Adrenal gland (tissue), 12 donors: ENCODE results near the gene TRIM46. TPM values are rescaled to one million over a fixed set of nuclear protein-coding genes. Genes with fewer than 3 reads are reported as not detected.
"Not testable (repeated sequence)": the region's sequence is repeated elsewhere in the genome, so short reads cannot be mapped to it uniquely, and the experiment has no call there.

ENCODE experiments used
- DNase-seq, 7 donors: peaks; one replicate each; pipeline ENCODE4 v3.0.0-alpha.2; 2019 to 2020
- H3K27ac ChIP-seq, 5 donors: fragments of 200-600 bp; sonication (generic) in 4 of 5; 1 replicate in 3 of 5; 2 replicates in 2 of 5; pipeline versions ENCODE4 v1.5.1 to v1.8.0; 2016 to 2020; ENCODE audit warnings: mild to moderate bottlenecking in 1 of 5
- H3K27me3 ChIP-seq: fragments of 200-600 bp; 2 replicates; pipeline ENCODE4 v1.8.0; 2021
- H3K36me3 ChIP-seq, 2 donors: fragments of 200-600 bp; replicated peaks in 1 of 2; 1 replicate in 1 of 2; 2 replicates in 1 of 2; pipeline versions ENCODE4 v1.5.1 to v1.8.0; 2018 to 2022
- H3K4me1 ChIP-seq, 2 donors: fragments of 200-600 bp; replicated peaks in 1 of 2; 1 replicate in 1 of 2; 2 replicates in 1 of 2; pipeline versions ENCODE4 v1.5.1 to v1.8.0; 2018 to 2021
- H3K4me3 ChIP-seq, 4 donors: fragments of 200-600 bp; sonication (generic) in 3 of 4; one replicate each; pipeline ENCODE4 v1.5.1; 2016 to 2018
- H3K9me3 ChIP-seq, 3 donors: fragments of 200-600 bp; sonication (generic) in 1 of 3; replicated peaks in 1 of 3; 1 replicate in 2 of 3; 2 replicates in 1 of 3; pipeline versions ENCODE4 v1.5.1 to v1.8.0; 2016 to 2021
- POLR2A ChIP-seq, 2 donors: fragments of 450-650 bp; IDR thresholded peaks; one replicate each; pipeline ENCODE4 v1.6.1; 2017; ENCODE audit warnings: antibody characterized with exemption in 2 of 2, mild to moderate bottlenecking in 2 of 2, moderate library complexity in 1 of 2
- WGBS, 4 donors: extraction: QIAGEN DNeasy Blood & Tissue Kit in 2 of 4; methylation state at CpG; one replicate each; pipeline versions ENCODE4 v1.1.5 to v1.1.7; 2013 to 2017; 5-methylcytosine and 5-hydroxymethylcytosine counted together
- intact Hi-C, 2 donors: fragments of 100-400 bp; cut with DNase I; formaldehyde crosslinking; loops; one replicate each; pipeline versions ENCODE4 v1.14.1 to v1.15.0; 2022 to 2023
- polyA plus RNA-seq, 3 donors: library from polyadenylated mRNA; stranded (reverse); fragments of 200-250 nt in 2 of 3; fragments of 350-450 nt in 1 of 3; fragmentation: Illumina TruSeq in 1 of 3; extraction: RNeasy Lipid Tissue Mini Kit (QIAGEN cat#74804) in 1 of 3; gene quantifications; one replicate each; pipeline ENCODE4 v1.2.3, GENCODE V29; 2013 to 2014
- total RNA-seq, 9 donors: library from RNA; depleted of rRNA in 4 of 9; stranded (reverse); fragments of >200 nt in 4 of 9; fragments of 120-200 nt in 1 of 9; fragmentation: NEBNext Ultra II Directional in 1 of 9; extraction: Animal tissue kit (Norgen Biotek cat#: 25700) in 1 of 9; gene quantifications; one replicate each; pipeline versions ENCODE4 v1.1.0 to v1.2.4, GENCODE V29; 2013 to 2023
- TF ChIP-seq, protein P1 (sequence below), 6 experiments: fragments of 450-650 bp in 4 of 6; fragments of 200-600 bp in 2 of 6; sonication (generic) in 1 of 6; IDR thresholded peaks; 1 replicate in 5 of 6; 2 replicates in 1 of 6; pipeline versions ENCODE4 v1.5.1 to v1.8.0; 2016 to 2021; ENCODE audit warnings: antibody characterized with exemption in 6 of 6, mild to moderate bottlenecking in 2 of 6, moderate library complexity in 1 of 6
- donor health status: healthy with polysubstance abuse.
- donor health status: Bipolar disorder and iron deficiency.
- donor health status: DM: yes; HTN: yes; CAD: no.
- donor health status: DM: no; HTN: no; CAD: no.
- donor health status: DM: no; HTN: no; CAD: no.
- donor health status: DM: yes; HTN: yes; CAD: no.

TRIM46 gene
- total and polyA plus RNA-seq, 12 donors: 0.19 to 5.6 (median 0.59) TPM; not detected in 2

DNA sequence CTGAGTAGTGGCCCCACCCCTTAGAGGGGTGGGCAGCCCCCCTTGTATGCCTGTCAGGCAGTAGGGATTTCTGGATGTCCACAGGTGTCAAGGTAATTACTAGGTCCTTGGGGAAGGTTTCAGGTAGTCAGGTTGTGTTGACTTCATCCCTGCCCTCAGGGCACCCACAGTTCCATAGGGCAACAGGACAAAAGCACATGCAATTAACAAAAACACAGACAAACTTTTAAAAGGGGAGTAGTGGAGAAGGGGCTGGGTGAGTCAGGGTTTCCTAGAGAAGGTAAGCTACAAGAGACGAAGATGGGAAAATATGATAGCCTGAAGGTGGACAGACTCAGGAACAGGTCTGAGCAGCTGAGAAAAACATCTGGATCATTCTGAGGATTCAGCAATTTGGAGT lies 14.7 kb upstream of the TRIM46 start:
- WGBS, 4 donors: 60 to 78% (median 72%) methylated on average over 1 of the region's 1 CpG
- H3K27me3 ChIP-seq: no peaks in the 10 kb centered on the region
- no peak for DNase-seq
- no peak overlapping the region for H3K27ac ChIP-seq
- TF ChIP-seq POLR2A (IDR thresholded peaks at IDR 0.05): no peak
- TF ChIP-seq, protein P1, sequence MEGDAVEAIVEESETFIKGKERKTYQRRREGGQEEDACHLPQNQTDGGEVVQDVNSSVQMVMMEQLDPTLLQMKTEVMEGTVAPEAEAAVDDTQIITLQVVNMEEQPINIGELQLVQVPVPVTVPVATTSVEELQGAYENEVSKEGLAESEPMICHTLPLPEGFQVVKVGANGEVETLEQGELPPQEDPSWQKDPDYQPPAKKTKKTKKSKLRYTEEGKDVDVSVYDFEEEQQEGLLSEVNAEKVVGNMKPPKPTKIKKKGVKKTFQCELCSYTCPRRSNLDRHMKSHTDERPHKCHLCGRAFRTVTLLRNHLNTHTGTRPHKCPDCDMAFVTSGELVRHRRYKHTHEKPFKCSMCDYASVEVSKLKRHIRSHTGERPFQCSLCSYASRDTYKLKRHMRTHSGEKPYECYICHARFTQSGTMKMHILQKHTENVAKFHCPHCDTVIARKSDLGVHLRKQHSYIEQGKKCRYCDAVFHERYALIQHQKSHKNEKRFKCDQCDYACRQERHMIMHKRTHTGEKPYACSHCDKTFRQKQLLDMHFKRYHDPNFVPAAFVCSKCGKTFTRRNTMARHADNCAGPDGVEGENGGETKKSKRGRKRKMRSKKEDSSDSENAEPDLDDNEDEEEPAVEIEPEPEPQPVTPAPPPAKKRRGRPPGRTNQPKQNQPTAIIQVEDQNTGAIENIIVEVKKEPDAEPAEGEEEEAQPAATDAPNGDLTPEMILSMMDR (IDR thresholded peaks at IDR 0.05): no peak
- intact Hi-C loops: no loop called here
- H3K4me1 ChIP-seq: no peaks in the 10 kb centered on the region
- no peak overlapping the region for H3K4me3 ChIP-seq
- H3K9me3 ChIP-seq: no peaks in the 10 kb centered on the region
- H3K36me3 ChIP-seq: no peaks in the 10 kb centered on the region

DNA sequence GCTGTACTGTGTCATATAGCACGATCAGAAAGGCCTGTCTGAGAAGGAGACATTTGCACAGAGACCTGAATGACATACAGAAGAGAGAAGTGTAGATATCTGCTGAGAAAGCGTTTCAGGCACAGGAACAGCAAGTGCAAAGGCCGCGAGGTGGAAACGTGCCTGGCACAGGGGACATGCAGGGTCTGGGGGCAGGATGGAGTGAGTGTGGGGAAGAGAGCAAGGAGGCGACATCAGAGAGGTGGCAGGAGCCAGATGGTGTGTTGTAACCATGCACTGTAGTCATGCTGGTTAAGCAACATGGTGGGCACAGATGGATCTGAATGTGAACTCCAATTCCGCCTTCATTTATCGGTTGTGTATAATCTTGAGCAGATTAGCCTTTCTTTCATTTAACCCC lies 13.5 kb upstream of the TRIM46 start:
- intact Hi-C loops: no loop called here
- H3K4me3 ChIP-seq: no peak overlapping the region
- peak in 1 of 7 donors; percentile 20 for DNase-seq
- WGBS, 4 donors: 72 to 81% (median 78%) methylated on average over 8 of the region's 8 CpGs
- TF ChIP-seq POLR2A (IDR thresholded peaks at IDR 0.05): no peak
- TF ChIP-seq, protein P1 (IDR thresholded peaks at IDR 0.05): no peak
- no peaks in the 10 kb centered on the region for H3K4me1 ChIP-seq
- H3K27me3 ChIP-seq: no peaks in the 10 kb centered on the region
- no peaks in the 10 kb centered on the region for H3K36me3 ChIP-seq
- H3K27ac ChIP-seq: no peak overlapping the region
- no peaks in the 10 kb centered on the region for H3K9me3 ChIP-seq

DNA sequence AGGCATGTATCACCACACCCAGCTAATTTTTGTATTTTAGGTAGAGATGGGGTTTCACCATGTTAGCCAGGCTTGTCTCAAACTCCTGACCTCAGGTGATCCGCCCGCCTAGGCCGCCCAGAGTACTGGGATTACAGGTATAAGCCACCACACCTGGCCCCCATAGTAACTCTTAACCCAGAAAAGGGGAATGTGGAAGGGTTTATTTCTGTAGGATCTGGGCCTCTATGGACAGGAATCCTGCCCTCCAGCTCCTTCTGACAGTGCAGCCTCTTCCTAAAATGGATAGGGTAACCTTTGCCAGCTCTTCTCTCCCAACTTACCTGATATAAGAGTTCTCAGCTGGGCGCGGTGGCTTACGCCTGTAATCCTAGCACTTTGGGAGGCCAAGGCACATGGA lies 11.0 kb upstream of the TRIM46 start:
- H3K9me3 ChIP-seq, H3K27me3 ChIP-seq, H3K27ac ChIP-seq, H3K4me3 ChIP-seq, H3K36me3 ChIP-seq, intact Hi-C loops: not testable (repeated sequence)
- WGBS, 4 donors: 85 to 95% (median 92%) methylated on average over 6 of the region's 6 CpGs
- peaks cover 0 to 13% of the 10 kb centered on the region in 2 donors for H3K4me1 ChIP-seq
- peak in 1 of 7 donors; percentile 33 for DNase-seq

DNA sequence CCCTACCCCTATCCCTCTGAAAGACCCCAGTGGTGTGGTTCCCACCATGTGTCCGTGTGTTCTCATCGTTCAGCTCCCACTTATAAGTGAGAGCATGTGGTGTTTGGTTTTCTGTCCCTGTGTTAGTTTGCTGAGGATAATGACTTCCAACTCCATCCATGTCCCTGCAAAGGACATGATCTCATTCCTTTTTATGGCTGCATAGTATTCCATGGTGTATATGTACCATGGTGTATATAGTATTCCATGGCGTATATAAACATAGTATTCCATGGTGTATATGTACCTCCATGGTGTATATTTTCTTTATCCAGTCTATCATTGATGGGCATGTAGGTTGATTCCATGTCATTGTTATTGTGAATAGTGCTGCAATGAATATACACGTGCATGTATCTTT lies 9.9 kb upstream of the TRIM46 start:
- H3K4me3 ChIP-seq, H3K9me3 ChIP-seq, intact Hi-C loops, H3K27me3 ChIP-seq, H3K27ac ChIP-seq, H3K36me3 ChIP-seq, DNase-seq: not testable (repeated sequence)
- WGBS, 4 donors: 89 to 96% (median 95%) methylated on average over 4 of the region's 4 CpGs
- peaks cover 0 to 15% of the 10 kb centered on the region in 2 donors for H3K4me1 ChIP-seq

DNA sequence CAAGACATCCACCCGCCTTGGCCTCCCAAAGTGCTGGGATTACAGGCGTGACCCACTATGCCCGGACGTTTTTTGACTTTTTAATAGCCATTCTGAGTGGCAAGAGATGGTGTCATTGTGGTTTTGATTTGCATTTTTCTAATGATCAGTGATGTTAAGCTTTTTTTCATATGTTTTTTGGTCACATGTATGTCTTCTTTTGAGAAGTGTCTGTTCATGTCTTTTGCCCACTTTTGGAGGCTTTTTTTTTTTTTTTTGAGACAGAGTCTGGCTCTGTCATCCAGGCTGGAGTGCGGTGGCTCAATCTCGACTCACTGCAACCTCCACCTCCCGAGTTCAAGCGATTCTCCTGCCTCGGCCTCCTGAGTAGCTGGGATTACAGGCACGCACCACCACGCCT lies 9.0 kb upstream of the TRIM46 start:
- H3K4me3 ChIP-seq, H3K36me3 ChIP-seq, H3K27ac ChIP-seq, intact Hi-C loops, H3K27me3 ChIP-seq, H3K9me3 ChIP-seq: not testable (repeated sequence)
- H3K4me1 ChIP-seq: peaks cover 0 to 15% of the 10 kb centered on the region in 2 donors
- peak in 1 of 7 donors; percentile 5 for DNase-seq
- 86 to 93% (median 90%) methylated on average over 11 of the region's 11 CpGs for WGBS, 4 donors

DNA sequence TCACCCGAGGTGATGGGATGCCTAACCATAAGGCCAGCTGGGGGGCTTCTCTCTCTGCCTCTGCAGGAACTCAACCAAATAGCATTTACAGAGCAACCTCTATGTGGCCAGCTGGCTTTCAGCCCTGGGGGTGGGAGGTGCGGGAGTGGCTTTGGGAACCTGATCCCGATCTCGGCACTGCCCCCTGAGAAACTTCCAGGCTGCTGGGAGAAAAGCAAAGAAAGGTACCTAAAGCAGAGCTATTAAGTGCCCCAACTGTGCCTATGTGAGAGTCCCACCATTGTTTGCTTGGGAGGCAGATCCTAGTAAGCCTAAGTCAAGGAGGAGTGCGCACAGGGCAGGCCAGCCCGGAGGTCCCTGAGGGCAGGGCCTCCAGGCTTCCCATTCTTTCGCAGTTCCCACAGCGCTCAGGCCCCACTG lies 7.6 kb upstream of the TRIM46 start:
- intact Hi-C loops: loop anchor here (2.0 kb wide), 1 partner anchor 73 kb away; no protein-coding TSS in a partner anchor
- DNase-seq: peak in 1 of 7 donors; percentile 39
- peaks cover 0 to 15% of the 10 kb centered on the region in 2 donors for H3K4me1 ChIP-seq
- TF ChIP-seq, protein P1 (IDR thresholded peaks at IDR 0.05): no peak
- no peak for TF ChIP-seq POLR2A (IDR thresholded peaks at IDR 0.05)
- whole genome bisulfite sequencing, 4 donors: 53 to 75% (median 65%) methylated on average over 4 to 8 of the region's 8 CpGs
- H3K36me3 ChIP-seq: peaks cover 0 to 22% of the 10 kb centered on the region in 2 donors
- H3K27me3 ChIP-seq: no peaks in the 10 kb centered on the region
- no peaks in the 10 kb centered on the region for H3K9me3 ChIP-seq
- peak overlapping the region in 1 of 5 donors; percentile 73 for H3K27ac ChIP-seq
- H3K4me3 ChIP-seq: no peak overlapping the region
